ENCODE results near the gene ZCCHC7. TPM values are rescaled to one million over a fixed set of nuclear protein-coding genes. Genes with fewer than 3 reads are reported as not detected.

ZCCHC7 gene
- total and polyA plus RNA-seq, 9 of the 15 experiments (the other 6 are each of a cell fraction or from before 2014, with no cell fraction given), result 34.1 to 68.9 (median 48.8) TPM

DNA sequence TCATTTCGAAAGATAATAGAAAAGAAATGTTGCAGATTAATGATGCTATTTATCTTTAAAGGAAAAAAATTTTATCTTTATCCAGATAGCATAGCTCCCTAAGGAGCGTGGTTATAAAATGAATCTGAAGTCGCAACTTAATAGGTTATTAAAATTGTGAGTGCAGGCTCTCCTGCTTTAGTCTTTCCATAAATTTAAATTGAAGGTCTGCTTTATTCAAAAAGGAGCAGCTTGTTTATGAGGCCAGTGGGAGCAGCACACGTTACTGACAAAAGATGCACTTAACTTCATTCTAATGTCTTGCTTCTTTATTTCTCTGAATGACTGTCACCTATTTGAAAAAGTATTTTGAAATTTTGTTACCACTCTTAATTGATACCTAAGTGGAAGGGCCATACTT lies 95.0 kb downstream of the ZCCHC7 start:
- Histone ChIP-seq H4K20me1 (replicated peaks; ENCODE audit: control insufficient read depth, insufficient read depth, low read length) (no peaks in the 10 kb centered on the region), H3K9me1 (ENCODE audit: control insufficient read depth, insufficient read depth, low read length) (no peaks in the 10 kb centered on the region), H3K9me3 (replicated peaks; ENCODE audit: control insufficient read depth, insufficient read depth, low read depth, low read length) (no peaks in the 10 kb centered on the region), H2AFZ (ENCODE audit: low read depth, low read length) (no peak overlapping the region), H3K4me1 (replicated peaks in 1 of 2; ENCODE audit: control insufficient read depth in 2 of 2, insufficient read depth in 2 of 2, low read length in 2 of 2) (no peaks in the 10 kb centered on the region), H3K4me2 (ENCODE audit: insufficient read depth, low read length) (no peak overlapping the region), H3K4me3 (no peak overlapping the region), H3K27me3 (ENCODE audit: control insufficient read depth in 2 of 2, insufficient read depth in 2 of 2, low read length in 2 of 2) (no peaks in the 10 kb centered on the region), H3K9ac (ENCODE audit: insufficient read depth in 1 of 2, low read depth in 2 of 2, low read length in 2 of 2) (no peak overlapping the region), H3K36me3 (ENCODE audit: control insufficient read depth, insufficient read depth, low read length) (peaks cover 39% of the 10 kb centered on the region; the same call in 2 of the 3 replicates), H3K79me2 (ENCODE audit: control insufficient read depth, insufficient read depth, low read length) (peaks cover 84% of the 10 kb centered on the region), H3K27ac (ENCODE audit: extremely low read depth, low read depth, low read length) (no peak overlapping the region)
- in situ Hi-C loops (cut with MboI), result no loop called here
- CTCF ChIA-PET (ENCODE audit: low intra/inter-chr PET ratio), result no interaction called here
- intact Hi-C loops (cut with micrococcal nuclease), result no loop called here
- POLR2A ChIA-PET, result interaction anchor here (0.9 to 1.6 kb wide), 3 partner anchors 9 to 34 kb away, joined by 3 to 8 read pairs (median 3); no protein-coding TSS in a partner anchor
- DNase-seq (ENCODE audit: extremely low read depth in 1 of 4, low spot score in 3 of 4) (no peak), ATAC-seq (no peak), FAIRE-seq (no peak)
- no TSS peak for BruUV-seq (replicated peaks)
- WGBS (ENCODE audit: insufficient coverage, low coverage, missing lambda C conversion rate), result 91% methylated on average over 4 of the region's 4 CpGs
- TF ChIP-seq, protein P1, sequence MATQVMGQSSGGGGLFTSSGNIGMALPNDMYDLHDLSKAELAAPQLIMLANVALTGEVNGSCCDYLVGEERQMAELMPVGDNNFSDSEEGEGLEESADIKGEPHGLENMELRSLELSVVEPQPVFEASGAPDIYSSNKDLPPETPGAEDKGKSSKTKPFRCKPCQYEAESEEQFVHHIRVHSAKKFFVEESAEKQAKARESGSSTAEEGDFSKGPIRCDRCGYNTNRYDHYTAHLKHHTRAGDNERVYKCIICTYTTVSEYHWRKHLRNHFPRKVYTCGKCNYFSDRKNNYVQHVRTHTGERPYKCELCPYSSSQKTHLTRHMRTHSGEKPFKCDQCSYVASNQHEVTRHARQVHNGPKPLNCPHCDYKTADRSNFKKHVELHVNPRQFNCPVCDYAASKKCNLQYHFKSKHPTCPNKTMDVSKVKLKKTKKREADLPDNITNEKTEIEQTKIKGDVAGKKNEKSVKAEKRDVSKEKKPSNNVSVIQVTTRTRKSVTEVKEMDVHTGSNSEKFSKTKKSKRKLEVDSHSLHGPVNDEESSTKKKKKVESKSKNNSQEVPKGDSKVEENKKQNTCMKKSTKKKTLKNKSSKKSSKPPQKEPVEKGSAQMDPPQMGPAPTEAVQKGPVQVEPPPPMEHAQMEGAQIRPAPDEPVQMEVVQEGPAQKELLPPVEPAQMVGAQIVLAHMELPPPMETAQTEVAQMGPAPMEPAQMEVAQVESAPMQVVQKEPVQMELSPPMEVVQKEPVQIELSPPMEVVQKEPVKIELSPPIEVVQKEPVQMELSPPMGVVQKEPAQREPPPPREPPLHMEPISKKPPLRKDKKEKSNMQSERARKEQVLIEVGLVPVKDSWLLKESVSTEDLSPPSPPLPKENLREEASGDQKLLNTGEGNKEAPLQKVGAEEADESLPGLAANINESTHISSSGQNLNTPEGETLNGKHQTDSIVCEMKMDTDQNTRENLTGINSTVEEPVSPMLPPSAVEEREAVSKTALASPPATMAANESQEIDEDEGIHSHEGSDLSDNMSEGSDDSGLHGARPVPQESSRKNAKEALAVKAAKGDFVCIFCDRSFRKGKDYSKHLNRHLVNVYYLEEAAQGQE (IDR thresholded peaks at IDR 0.05; ENCODE audit: borderline replicate concordance), result no peak
- TF ChIP-seq, protein P1 (CRISPR knock-in tag; IDR thresholded peaks at IDR 0.05; ENCODE audit: low read depth), result no peak
- TF ChIP-seq ZNF354B (CRISPR knock-in tag; IDR thresholded peaks at IDR 0.05) (no peak), ZNF695 (CRISPR knock-in tag; IDR thresholded peaks at IDR 0.05) (no peak), CC2D1A (IDR thresholded peaks at IDR 0.05) (no peak), JUND (IDR thresholded peaks at IDR 0.05; ENCODE audit: borderline replicate concordance, low read depth, low read length) (no peak), JUND (tag; IDR thresholded peaks at IDR 0.05; ENCODE audit: borderline replicate concordance, low read depth, low read length) (no peak), ILK (tag; IDR thresholded peaks at IDR 0.05; ENCODE audit: borderline replicate concordance, low read depth) (no peak), ASH1L (IDR thresholded peaks at IDR 0.05; ENCODE audit: borderline replicate concordance, low read depth, partially characterized antibody) (no peak)
- TF ChIP-seq, protein P2, sequence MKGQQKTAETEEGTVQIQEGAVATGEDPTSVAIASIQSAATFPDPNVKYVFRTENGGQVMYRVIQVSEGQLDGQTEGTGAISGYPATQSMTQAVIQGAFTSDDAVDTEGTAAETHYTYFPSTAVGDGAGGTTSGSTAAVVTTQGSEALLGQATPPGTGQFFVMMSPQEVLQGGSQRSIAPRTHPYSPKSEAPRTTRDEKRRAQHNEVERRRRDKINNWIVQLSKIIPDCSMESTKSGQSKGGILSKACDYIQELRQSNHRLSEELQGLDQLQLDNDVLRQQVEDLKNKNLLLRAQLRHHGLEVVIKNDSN (CRISPR knock-in tag; IDR thresholded peaks at IDR 0.05), result no peak
- TF ChIP-seq, protein P3, sequence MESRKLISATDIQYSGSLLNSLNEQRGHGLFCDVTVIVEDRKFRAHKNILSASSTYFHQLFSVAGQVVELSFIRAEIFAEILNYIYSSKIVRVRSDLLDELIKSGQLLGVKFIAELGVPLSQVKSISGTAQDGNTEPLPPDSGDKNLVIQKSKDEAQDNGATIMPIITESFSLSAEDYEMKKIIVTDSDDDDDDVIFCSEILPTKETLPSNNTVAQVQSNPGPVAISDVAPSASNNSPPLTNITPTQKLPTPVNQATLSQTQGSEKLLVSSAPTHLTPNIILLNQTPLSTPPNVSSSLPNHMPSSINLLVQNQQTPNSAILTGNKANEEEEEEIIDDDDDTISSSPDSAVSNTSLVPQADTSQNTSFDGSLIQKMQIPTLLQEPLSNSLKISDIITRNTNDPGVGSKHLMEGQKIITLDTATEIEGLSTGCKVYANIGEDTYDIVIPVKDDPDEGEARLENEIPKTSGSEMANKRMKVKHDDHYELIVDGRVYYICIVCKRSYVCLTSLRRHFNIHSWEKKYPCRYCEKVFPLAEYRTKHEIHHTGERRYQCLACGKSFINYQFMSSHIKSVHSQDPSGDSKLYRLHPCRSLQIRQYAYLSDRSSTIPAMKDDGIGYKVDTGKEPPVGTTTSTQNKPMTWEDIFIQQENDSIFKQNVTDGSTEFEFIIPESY (CRISPR knock-in tag; IDR thresholded peaks at IDR 0.05), result no peak
